Measurements from ENCODE around the gene SNAP25. TPM values are rescaled to one million over a fixed set of nuclear protein-coding genes. Genes with fewer than 3 reads are reported as not detected.

The SNAP25 gene
- total and polyA plus RNA-seq, 9 of the 15 experiments (the other 6 are each of a cell fraction or from before 2014, with no cell fraction given), result 0.07 TPM; not detected in 8

DNA sequence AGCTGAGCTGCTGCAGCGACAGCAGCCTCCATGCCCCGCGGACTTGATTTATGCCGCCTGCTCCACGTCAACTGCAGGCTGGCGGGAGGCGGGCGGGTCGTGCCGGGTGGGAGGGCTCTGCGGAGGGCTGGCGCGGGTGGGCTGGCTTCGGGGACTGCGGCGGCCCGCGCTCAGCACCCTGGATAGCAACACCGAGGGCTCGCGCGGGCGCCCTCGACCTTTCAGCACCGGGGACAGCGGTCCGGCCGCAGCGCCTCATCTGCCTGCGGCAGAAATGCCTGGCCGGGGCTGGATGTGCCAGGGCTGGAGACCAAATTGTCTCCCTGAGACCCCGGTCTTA lies 792 bp downstream of the SNAP25 start (continued):
- no peak for TF ChIP-seq ASH1L (IDR thresholded peaks at IDR 0.05; ENCODE audit: borderline replicate concordance, low read depth, partially characterized antibody)
- TF ChIP-seq FOXA3 (CRISPR knock-in tag; conservative IDR thresholded peaks at IDR 0.05 in 1 of 2, IDR thresholded peaks at IDR 0.05 in 1 of 2), result 0 out of 4 replicates have a peak, but pooled peaks of 1 of the 2 experiments have one; percentile 23
- TF ChIP-seq, protein P1, sequence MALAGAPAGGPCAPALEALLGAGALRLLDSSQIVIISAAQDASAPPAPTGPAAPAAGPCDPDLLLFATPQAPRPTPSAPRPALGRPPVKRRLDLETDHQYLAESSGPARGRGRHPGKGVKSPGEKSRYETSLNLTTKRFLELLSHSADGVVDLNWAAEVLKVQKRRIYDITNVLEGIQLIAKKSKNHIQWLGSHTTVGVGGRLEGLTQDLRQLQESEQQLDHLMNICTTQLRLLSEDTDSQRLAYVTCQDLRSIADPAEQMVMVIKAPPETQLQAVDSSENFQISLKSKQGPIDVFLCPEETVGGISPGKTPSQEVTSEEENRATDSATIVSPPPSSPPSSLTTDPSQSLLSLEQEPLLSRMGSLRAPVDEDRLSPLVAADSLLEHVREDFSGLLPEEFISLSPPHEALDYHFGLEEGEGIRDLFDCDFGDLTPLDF (CRISPR knock-in tag; IDR thresholded peaks at IDR 0.05), result peak; percentile 94
- TF ChIP-seq MEIS2 (IDR thresholded peaks at IDR 0.05; ENCODE audit: partially characterized antibody), result no peak
- no peak for TF ChIP-seq ZNF77 (CRISPR knock-in tag; IDR thresholded peaks at IDR 0.05)
- no peak for TF ChIP-seq SPI1 (IDR thresholded peaks at IDR 0.05; ENCODE audit: borderline replicate concordance, low read depth, low read length)
- no peak for TF ChIP-seq TEAD4 (IDR thresholded peaks at IDR 0.05; ENCODE audit: low read length)
- peak; percentile 86 for TF ChIP-seq TEAD4 (CRISPR knock-in tag; IDR thresholded peaks at IDR 0.05; ENCODE audit: borderline replicate concordance)
- no peak for TF ChIP-seq RBM17 (IDR thresholded peaks at IDR 0.05; ENCODE audit: borderline replicate concordance, low read depth, low read length)
- no peak for TF ChIP-seq CHD1 (IDR thresholded peaks at IDR 0.05; ENCODE audit: low read length)
- no peak for TF ChIP-seq KAT2B (IDR thresholded peaks at IDR 0.05; ENCODE audit: low read depth, low read length)
- TF ChIP-seq SAP30 (IDR thresholded peaks at IDR 0.05; ENCODE audit: borderline replicate concordance, insufficient read depth, low read depth, low read length, poor library complexity, severe bottlenecking), result peak; percentile 85
- peak; percentile 85 for TF ChIP-seq ZNF766 (CRISPR knock-in tag; conservative IDR thresholded peaks at IDR 0.05)
- TF ChIP-seq YY1 (IDR thresholded peaks at IDR 0.05; ENCODE audit: borderline replicate concordance in 1 of 3, control insufficient read depth in 1 of 3, extremely low read depth in 1 of 3, insufficient read depth in 3 of 3, insufficient read length in 1 of 3, insufficient replicate concordance in 2 of 3, low read depth in 1 of 3, low read length in 2 of 3), result peak in 1 of 3 experiments; percentile 62
- TF ChIP-seq NCOA4 (IDR thresholded peaks at IDR 0.05; ENCODE audit: partially characterized antibody), result no peak
- TF ChIP-seq ZKSCAN3 (CRISPR knock-in tag; IDR thresholded peaks at IDR 0.05), result no peak
- no peak for TF ChIP-seq NUFIP1 (IDR thresholded peaks at IDR 0.05; ENCODE audit: partially characterized antibody)
- peak; percentile 86 for TF ChIP-seq STAG1 (CRISPR knock-in tag; IDR thresholded peaks at IDR 0.05; ENCODE audit: borderline replicate concordance)
- peak; percentile 97 for TF ChIP-seq ZNF232 (CRISPR knock-in tag; IDR thresholded peaks at IDR 0.05)
- TF ChIP-seq, protein P2, sequence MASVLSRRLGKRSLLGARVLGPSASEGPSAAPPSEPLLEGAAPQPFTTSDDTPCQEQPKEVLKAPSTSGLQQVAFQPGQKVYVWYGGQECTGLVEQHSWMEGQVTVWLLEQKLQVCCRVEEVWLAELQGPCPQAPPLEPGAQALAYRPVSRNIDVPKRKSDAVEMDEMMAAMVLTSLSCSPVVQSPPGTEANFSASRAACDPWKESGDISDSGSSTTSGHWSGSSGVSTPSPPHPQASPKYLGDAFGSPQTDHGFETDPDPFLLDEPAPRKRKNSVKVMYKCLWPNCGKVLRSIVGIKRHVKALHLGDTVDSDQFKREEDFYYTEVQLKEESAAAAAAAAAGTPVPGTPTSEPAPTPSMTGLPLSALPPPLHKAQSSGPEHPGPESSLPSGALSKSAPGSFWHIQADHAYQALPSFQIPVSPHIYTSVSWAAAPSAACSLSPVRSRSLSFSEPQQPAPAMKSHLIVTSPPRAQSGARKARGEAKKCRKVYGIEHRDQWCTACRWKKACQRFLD (CRISPR knock-in tag; IDR thresholded peaks at IDR 0.05), result peak; percentile 70
- TF ChIP-seq ZNF224 (CRISPR knock-in tag; IDR thresholded peaks at IDR 0.05), result peak; percentile 91; the same call in 1 of the 2 replicates
- no peak for TF ChIP-seq PCBP1 (IDR thresholded peaks at IDR 0.05; ENCODE audit: low read depth, low read length, poor library complexity, severe bottlenecking)
- no peak for TF ChIP-seq ZNF140 (CRISPR knock-in tag; IDR thresholded peaks at IDR 0.05)
- TF ChIP-seq ZNF184 (CRISPR knock-in tag; IDR thresholded peaks at IDR 0.05), result 0 out of 2 replicates have a peak, but pooled peaks have one; percentile 28
- TF ChIP-seq, protein P3, sequence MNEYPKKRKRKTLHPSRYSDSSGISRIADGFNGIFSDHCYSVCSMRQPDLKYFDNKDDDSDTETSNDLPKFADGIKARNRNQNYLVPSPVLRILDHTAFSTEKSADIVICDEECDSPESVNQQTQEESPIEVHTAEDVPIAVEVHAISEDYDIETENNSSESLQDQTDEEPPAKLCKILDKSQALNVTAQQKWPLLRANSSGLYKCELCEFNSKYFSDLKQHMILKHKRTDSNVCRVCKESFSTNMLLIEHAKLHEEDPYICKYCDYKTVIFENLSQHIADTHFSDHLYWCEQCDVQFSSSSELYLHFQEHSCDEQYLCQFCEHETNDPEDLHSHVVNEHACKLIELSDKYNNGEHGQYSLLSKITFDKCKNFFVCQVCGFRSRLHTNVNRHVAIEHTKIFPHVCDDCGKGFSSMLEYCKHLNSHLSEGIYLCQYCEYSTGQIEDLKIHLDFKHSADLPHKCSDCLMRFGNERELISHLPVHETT (CRISPR knock-in tag; conservative IDR thresholded peaks at IDR 0.05 in 1 of 2, IDR thresholded peaks at IDR 0.05 in 1 of 2), result peak; percentile 51 to 97; a peak in 3 of 4 replicates
